Stomach (tissue), 9 donors: ENCODE results near the gene PLCG2. TPM values are rescaled to one million over a fixed set of nuclear protein-coding genes. Genes with fewer than 3 reads are reported as not detected.

ENCODE experiments used
- DNase-seq, 2 donors: peaks; one replicate each; pipeline versions ENCODE4 v3.0.0 to v3.0.0-alpha.2; 2013 to 2019
- H3K27ac ChIP-seq, 5 donors: fragments of 200-600 bp in 4 of 5; sonication (generic) in 4 of 5; one replicate each; pipeline ENCODE4 v1.5.1; 2013 to 2019; ENCODE audit warnings: mild to moderate bottlenecking in 1 of 5, moderate library complexity in 1 of 5
- H3K27me3 ChIP-seq, 3 donors: fragments of 200-600 bp; sonication (generic); one replicate each; pipeline ENCODE4 v1.5.1; 2017 to 2019; ENCODE audit warnings: mixed run types in 1 of 3
- H3K36me3 ChIP-seq, 4 donors: fragments of 200-600 bp; sonication (generic); 1 replicate in 3 of 4; 2 replicates in 1 of 4; pipeline ENCODE4 v1.5.1; 2016 to 2019
- H3K4me1 ChIP-seq, 4 donors: fragments of 200-600 bp; sonication (generic); one replicate each; pipeline ENCODE4 v1.5.1; 2016 to 2019
- H3K4me3 ChIP-seq, 4 donors: fragments of 200-600 bp; sonication (generic) in 3 of 4; one replicate each; pipeline ENCODE4 v1.5.1; 2016 to 2019; ENCODE audit warnings: mild to moderate bottlenecking in 1 of 4
- H3K9me3 ChIP-seq, 4 donors: fragments of 200-600 bp; sonication (generic); one replicate each; pipeline ENCODE4 v1.5.1; 2016 to 2019
- CTCF ChIP-seq, 7 experiments: fragments of 450-650 bp in 4 of 7; fragments of 200-600 bp in 3 of 7; sonication (generic) in 3 of 7; IDR thresholded peaks; one replicate each; pipeline ENCODE4 v1.5.1; 2016 to 2019; ENCODE audit warnings: antibody characterized with exemption in 7 of 7, control low read depth in 2 of 7, mild to moderate bottlenecking in 1 of 7
- EP300 ChIP-seq: sonication (generic); formaldehyde crosslinking; IDR thresholded peaks from one replicate; pipeline ENCODE4 v1.6.1; 2017; ENCODE audit warnings: antibody characterized with exemption
- POLR2A ChIP-seq, 4 donors: fragments of 450-650 bp; IDR thresholded peaks; one replicate each; pipeline ENCODE4 v1.6.1; 2016; ENCODE audit warnings: antibody characterized with exemption in 4 of 4, control low read depth in 2 of 4, mild to moderate bottlenecking in 1 of 4, moderate library complexity in 1 of 4
- POLR2AphosphoS5 ChIP-seq, 3 donors: sonication (generic); formaldehyde crosslinking; IDR thresholded peaks; one replicate each; pipeline ENCODE4 v1.6.1; 2016; ENCODE audit warnings: antibody characterized with exemption in 3 of 3
- WGBS, 5 donors: extraction: QIAGEN DNeasy Blood & Tissue Kit in 3 of 5; methylation state at CpG; one replicate each; pipeline versions ENCODE4 v1.1.5 to v1.1.7; 2013 to 2018; 5-methylcytosine and 5-hydroxymethylcytosine counted together
- intact Hi-C: fragments of 100-400 bp; cut with DNase I; formaldehyde crosslinking; loops from one replicate; pipeline ENCODE4 v1.15.1; 2023; ENCODE audit warnings: low total_unique reads
- polyA plus RNA-seq, 3 donors: library from polyadenylated mRNA; stranded (reverse); fragments of 200-250 nt; gene quantifications; one replicate each; pipeline ENCODE4 v1.2.3, GENCODE V29; 2013
- total RNA-seq, 5 donors: library from RNA; depleted of rRNA; stranded (reverse); fragments of >200 nt; gene quantifications; one replicate each; pipeline versions ENCODE4 v1.1.0 to v1.2.3, GENCODE V29; 2014 to 2016
- donor health status: healthy with polysubstance abuse.
- donor health status: Bipolar disorder and iron deficiency.
- donor health status: healthy.

PLCG2 gene
- total and polyA plus RNA-seq, 8 donors = 0.87 to 68.5 (median 11.1) TPM

DNA sequence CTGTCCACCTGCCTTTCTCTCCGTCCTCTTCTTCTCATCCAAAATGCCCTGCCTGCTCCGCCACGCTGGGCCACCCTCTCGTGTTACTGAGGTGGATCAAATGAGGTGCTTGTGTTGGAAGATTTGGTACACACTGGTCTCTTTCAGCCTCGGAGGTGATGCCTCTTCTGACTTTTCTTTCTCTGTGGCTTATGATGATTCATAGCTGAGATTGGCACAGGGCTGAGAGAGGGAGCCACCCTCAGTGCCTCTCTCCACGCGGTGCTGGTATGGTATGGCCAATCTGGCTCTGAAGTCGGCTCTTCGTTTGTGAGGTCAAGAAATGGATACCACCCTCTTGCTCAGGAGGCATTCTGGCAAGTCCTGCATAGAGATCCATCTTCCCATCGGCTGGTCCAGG lies 82.4 kb downstream of the PLCG2 start:
- no peak overlapping the region for H3K4me3 ChIP-seq
- no peaks in the 10 kb centered on the region for H3K36me3 ChIP-seq
- H3K27ac ChIP-seq = peak overlapping the region in 4 of 5 donors; percentile 10 to 54 (median 36)
- DNase-seq = no peak
- intact Hi-C loops = no loop called here
- H3K4me1 ChIP-seq = peaks cover 0 to 8% (median under 1%) of the 10 kb centered on the region in 4 donors
- peaks cover 0 to 36% (median 0%) of the 10 kb centered on the region in 3 donors for H3K27me3 ChIP-seq
- no peaks in the 10 kb centered on the region for H3K9me3 ChIP-seq
- TF ChIP-seq POLR2AphosphoS5 (IDR thresholded peaks at IDR 0.05) = no peak
- TF ChIP-seq EP300 = no peak
- no peak for TF ChIP-seq CTCF (IDR thresholded peaks at IDR 0.05)
- TF ChIP-seq POLR2A (IDR thresholded peaks at IDR 0.05) = no peak
- 68 to 83% (median 74%) methylated on average over 10 of the region's 10 CpGs for WGBS, 5 donors

GRCh38 chr16:81861915-81862314 lies 82.8 kb downstream of the PLCG2 start:
- Histone ChIP-seq H3K9me3 (no peaks in the 10 kb centered on the region), H3K27ac (peak overlapping the region in 4 of 5 donors; percentile 10 to 54 (median 36)), H3K27me3 (peaks cover 0 to 36% (median 0%) of the 10 kb centered on the region in 3 donors), H3K36me3 (no peaks in the 10 kb centered on the region), H3K4me1 (peaks cover 0 to 11% (median 3%) of the 10 kb centered on the region in 4 donors), H3K4me3 (no peak overlapping the region)
- DNase-seq = no peak
- peak in 1 of 3 donors; percentile 6 for TF ChIP-seq POLR2AphosphoS5 (IDR thresholded peaks at IDR 0.05)
- no peak for TF ChIP-seq EP300
- TF ChIP-seq POLR2A (IDR thresholded peaks at IDR 0.05) = no peak
- TF ChIP-seq CTCF (IDR thresholded peaks at IDR 0.05) = no peak
- WGBS, 5 donors = 39 to 53% (median 50%) methylated on average over 7 of the region's 7 CpGs
- intact Hi-C loops = no loop called here

DNA sequence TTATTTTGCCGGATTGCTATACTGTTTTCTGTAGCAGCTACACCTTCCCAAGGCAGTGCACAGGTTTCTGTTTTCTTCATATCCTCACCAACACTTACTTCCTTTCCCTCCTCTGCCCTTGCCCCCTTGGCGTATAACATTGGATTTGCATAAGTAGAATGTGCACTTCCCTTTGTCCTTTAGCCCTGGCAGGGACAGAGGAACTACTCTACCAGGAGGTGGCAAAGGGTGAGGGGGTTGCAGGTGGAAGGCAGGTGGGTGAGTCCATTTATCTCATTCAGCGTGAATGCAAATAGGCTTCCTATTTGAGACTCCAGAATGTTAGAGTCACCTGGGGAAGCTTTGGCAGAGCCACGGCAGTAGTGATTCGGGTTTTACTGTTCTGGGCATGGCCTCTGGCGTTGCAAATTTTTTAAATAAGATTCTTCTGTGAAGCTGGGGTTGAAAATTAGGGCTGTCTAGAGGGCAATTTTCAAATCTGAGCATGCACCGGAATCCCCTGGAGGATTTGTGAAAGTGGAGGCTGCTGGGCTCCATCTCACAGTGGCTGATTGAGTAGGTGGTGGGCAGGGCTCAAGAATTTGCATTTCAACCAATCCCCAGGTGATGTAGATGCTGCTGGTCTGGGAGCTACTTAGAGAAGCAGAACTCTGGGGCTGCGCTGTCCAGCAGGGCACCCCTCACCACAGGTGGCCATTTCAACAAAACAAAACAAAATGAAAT lies 84.7 kb downstream of the PLCG2 start:
- H3K4me3 ChIP-seq = no peak overlapping the region
- DNase-seq = no peak
- H3K36me3 ChIP-seq = no peaks in the 10 kb centered on the region
- H3K27me3 ChIP-seq = peaks cover 0 to 36% (median 0%) of the 10 kb centered on the region in 3 donors
- intact Hi-C loops = no loop called here
- no peaks in the 10 kb centered on the region for H3K9me3 ChIP-seq
- WGBS, 5 donors = 40 to 59% (median 54%) methylated on average over 8 of the region's 8 CpGs
- H3K27ac ChIP-seq = peak overlapping the region in 1 of 5 donors; percentile 14
- peaks cover 0 to 13% (median 6%) of the 10 kb centered on the region in 4 donors for H3K4me1 ChIP-seq
- TF ChIP-seq POLR2AphosphoS5 (IDR thresholded peaks at IDR 0.05) = no peak
- no peak for TF ChIP-seq CTCF (IDR thresholded peaks at IDR 0.05)
- TF ChIP-seq EP300 = no peak
- no peak for TF ChIP-seq POLR2A (IDR thresholded peaks at IDR 0.05)

DNA sequence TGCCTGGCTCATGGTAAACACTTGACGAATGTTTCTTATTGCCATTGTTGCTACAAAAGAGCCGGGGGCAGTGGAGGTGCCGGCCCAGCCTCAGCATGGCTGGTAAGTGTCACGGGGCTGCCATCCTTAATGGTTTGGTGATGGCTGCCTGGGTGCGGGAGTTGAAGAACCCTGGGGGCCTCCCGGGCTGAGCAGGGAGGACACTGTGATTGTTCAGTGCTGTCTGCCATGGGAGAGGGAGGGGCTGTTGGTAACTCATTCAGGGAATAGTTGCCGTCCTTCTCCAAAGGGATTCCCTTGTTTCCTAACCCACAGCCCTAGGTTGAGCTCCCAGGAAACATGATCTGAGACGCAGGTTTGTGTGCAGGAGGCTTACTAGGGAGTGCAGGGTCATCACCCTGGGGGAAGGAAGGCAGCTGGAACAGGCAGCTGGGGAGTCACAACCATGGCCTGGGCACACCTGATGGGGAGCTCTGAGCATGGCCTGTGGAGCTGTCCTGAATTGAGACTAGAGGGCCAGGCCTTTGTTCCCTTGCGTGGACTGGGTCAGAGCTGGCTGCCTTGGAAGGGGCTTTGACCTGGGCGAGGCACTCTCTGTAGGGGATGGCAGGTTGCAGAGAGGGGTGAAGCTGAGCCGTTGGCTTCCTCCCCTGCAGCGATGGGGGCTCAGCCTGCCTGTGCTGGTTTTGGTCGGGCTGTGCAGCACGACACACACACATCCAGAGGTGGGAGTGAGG lies 85.7 kb downstream of the PLCG2 start:
- Histone ChIP-seq H3K4me3 (no peak overlapping the region), H3K27ac (peak overlapping the region in 2 of 5 donors; percentile 29 to 81), H3K4me1 (peaks cover 0 to 13% (median 6%) of the 10 kb centered on the region in 4 donors), H3K9me3 (no peaks in the 10 kb centered on the region), H3K36me3 (no peaks in the 10 kb centered on the region), H3K27me3 (peaks cover 0 to 36% (median 0%) of the 10 kb centered on the region in 3 donors)
- intact Hi-C loops = no loop called here
- DNase-seq = no peak
- 42 to 58% (median 55%) methylated on average over 10 to 14 of the region's 14 CpGs for WGBS, 5 donors
- TF ChIP-seq POLR2AphosphoS5 (IDR thresholded peaks at IDR 0.05) = no peak
- no peak for TF ChIP-seq EP300
- TF ChIP-seq CTCF (IDR thresholded peaks at IDR 0.05) = no peak
- no peak for TF ChIP-seq POLR2A (IDR thresholded peaks at IDR 0.05)
